K562 (cell line): ENCODE data around the gene GSS. TPM values are rescaled to one million over a fixed set of nuclear protein-coding genes. Genes with fewer than 3 reads are reported as not detected.

ENCODE experiments used
- ATAC-seq: fragments of 200-7000 bp; cut with Tn5 transposase; 3 replicates; pipeline ENCODE4 v1.9.1; 2020; ENCODE audit warnings: moderate library complexity
- BruUV-seq: library from RNA; stranded (reverse); fragments of 400-500 nt; replicated peaks from 2 replicates; lab custom pipeline; 2021; lab: Mats Ljungman, UMichigan
- CTCF ChIA-PET: fragments of 300-600 bp; formaldehyde crosslinking; extraction: SDS; loops from one replicate; lab custom pipeline; 2021; ENCODE audit warnings: low intra/inter-chr PET ratio; lab: Yijun Ruan, JAX
- POLR2A ChIA-PET: fragments of 300-600, 350-650 bp; sonication (Branson Sonifier 250); formaldehyde crosslinking; extraction: SDS; loops from one replicate; lab custom pipeline; 2021; ENCODE audit warnings: antibody characterized with exemption, inconsistent platforms; lab: Yijun Ruan, JAX
- DNase-seq, 4 experiments: peaks; one replicate each; pipeline versions ENCODE4 v3.0.0 to v3.0.0-alpha.2; 2011 to 2018; ENCODE audit warnings: low spot score in 3 of 4, mixed read lengths in 3 of 4; ENCODE audit errors: extremely low read depth in 1 of 4
- FAIRE-seq: peaks from 2 replicates; lab custom pipeline; 2011; peaks lifted over from hg19 to GRCh38; lab: Jason Lieb, UNC
- H2AFZ ChIP-seq: 2 replicates; pipeline ENCODE4 v1.6.0; 2011; ENCODE audit warnings: low read depth, low read length, control low read depth, inconsistent platforms
- H3K27ac ChIP-seq: fragments of 200-600 bp; 3 replicates; pipeline ENCODE4 v1.8.0; 2011; ENCODE audit warnings: low read depth, mild to moderate bottlenecking, control low read depth, inconsistent platforms, low read length, moderate library complexity, mixed read lengths; ENCODE audit errors: extremely low read depth
- H3K27me3 ChIP-seq, 2 experiments: fragments of 300-600 bp in 1 of 2; 2 replicates in 1 of 2; 3 replicates in 1 of 2; pipeline versions ENCODE4 v1.6.0 to v1.8.0; 2011; ENCODE audit warnings: inconsistent platforms in 2 of 2, low read length in 2 of 2, mild to moderate bottlenecking in 1 of 2, mixed read lengths in 1 of 2, moderate library complexity in 1 of 2; ENCODE audit not compliant: control insufficient read depth in 2 of 2, insufficient read depth in 2 of 2
- H3K36me3 ChIP-seq: fragments of 300-600 bp; 3 replicates; pipeline ENCODE4 v1.8.0; 2011; ENCODE audit warnings: mild to moderate bottlenecking, low read length, inconsistent platforms; ENCODE audit not compliant: control insufficient read depth, insufficient read depth
- H3K4me1 ChIP-seq, 2 experiments: fragments of 200-600 bp in 1 of 2; replicated peaks in 1 of 2; 2 replicates in 1 of 2; 3 replicates in 1 of 2; pipeline versions ENCODE4 v1.5.1 to v1.8.0; 2011; ENCODE audit warnings: inconsistent platforms in 2 of 2, low read length in 2 of 2, mild to moderate bottlenecking in 1 of 2, mixed read lengths in 1 of 2, moderate library complexity in 1 of 2; ENCODE audit not compliant: control insufficient read depth in 2 of 2, insufficient read depth in 2 of 2
- H3K4me2 ChIP-seq: 2 replicates; pipeline ENCODE4 v1.6.1; 2011; ENCODE audit warnings: low read length, control low read depth, inconsistent platforms, mixed read lengths; ENCODE audit not compliant: insufficient read depth
- H3K4me3 ChIP-seq: fragments of 200-600 bp; sonication (generic), shearing (Covaris generic); 2 replicates; pipeline ENCODE4 v1.5.1; 2016; ENCODE audit warnings: control low read depth, inconsistent platforms
- H3K79me2 ChIP-seq: fragments of 200-600 bp; 3 replicates; pipeline ENCODE4 v1.8.0; 2011; ENCODE audit warnings: low read length, inconsistent platforms; ENCODE audit not compliant: control insufficient read depth, insufficient read depth
- H3K9ac ChIP-seq, 2 experiments: 2 replicates each; pipeline versions ENCODE4 v1.6.0 to v1.6.1; 2011; ENCODE audit warnings: low read depth in 2 of 2, low read length in 2 of 2, control low read depth in 1 of 2, inconsistent platforms in 1 of 2, mild to moderate bottlenecking in 1 of 2, mixed read lengths in 1 of 2; ENCODE audit not compliant: insufficient read depth in 1 of 2
- H3K9me1 ChIP-seq: one replicate; pipeline ENCODE4 v1.6.0; 2011; ENCODE audit warnings: inconsistent platforms, mild to moderate bottlenecking, low read length, moderate library complexity; ENCODE audit not compliant: control insufficient read depth, insufficient read depth
- H3K9me3 ChIP-seq: replicated peaks from 2 replicates; pipeline ENCODE4 v1.5.1; 2011; ENCODE audit warnings: low read depth, low read length, inconsistent platforms; ENCODE audit not compliant: control insufficient read depth, insufficient read depth
- H4K20me1 ChIP-seq: replicated peaks from 2 replicates; pipeline ENCODE4 v1.6.1; 2011; ENCODE audit warnings: low read length, inconsistent platforms, mixed read lengths; ENCODE audit not compliant: control insufficient read depth, insufficient read depth
- NFATC3 ChIP-seq: fragments of 450-650 bp; IDR thresholded peaks from 2 replicates; pipeline ENCODE4 v1.6.1; 2017; ENCODE audit warnings: mild to moderate bottlenecking
- RBM25 ChIP-seq: fragments of 200-400 bp; formaldehyde crosslinking; IDR thresholded peaks from 2 replicates; pipeline ENCODE4 v1.6.1; 2018; ENCODE audit warnings: low read length, low read depth, moderate library complexity; ENCODE audit not compliant: severe bottlenecking
- SUPT5H ChIP-seq: fragments of 450-650 bp; IDR thresholded peaks from 2 replicates; pipeline ENCODE4 v1.6.1; 2016
- ZFP1 ChIP-seq: fragments of 450-650 bp; formaldehyde crosslinking; IDR thresholded peaks from 2 replicates; pipeline ENCODE4 v1.4.0; 2020; ENCODE audit warnings: mild to moderate bottlenecking, mixed read lengths
- ZNF121 ChIP-seq: sonication (generic); formaldehyde crosslinking; conservative IDR thresholded peaks from 2 replicates; pipeline ENCODE4 v1.8.0; 2022; ENCODE audit warnings: missing genetic modification reagents
- ZNF217 ChIP-seq: sonication (generic); formaldehyde crosslinking; IDR thresholded peaks from 2 replicates; pipeline ENCODE4 v1.8.0; 2022; ENCODE audit warnings: mild to moderate bottlenecking, missing genetic modification reagents
- ZNF274 ChIP-seq: IDR thresholded peaks from 2 replicates; pipeline ENCODE4 v1.6.1; 2011; ENCODE audit warnings: low read depth, mild to moderate bottlenecking, low read length, moderate library complexity, borderline replicate concordance
- WGBS: fragments of 100-300 bp; shearing (Covaris generic); methylation state at CpG from one replicate; pipeline ENCODE4 v1.1.6; 2016; ENCODE audit warnings: low coverage, mixed read lengths; ENCODE audit not compliant: insufficient coverage; ENCODE audit errors: missing lambda C conversion rate; 5-methylcytosine and 5-hydroxymethylcytosine counted together
- in situ Hi-C: fragments of 300-500 bp; cut with MboI; formaldehyde crosslinking; loops from 4 replicates; pipeline ENCODE4 v1.15.0; 2018; ENCODE audit warnings: inconsistent platforms, mixed read lengths
- intact Hi-C: fragments of 100-400 bp; cut with micrococcal nuclease; formaldehyde crosslinking; loops from 2 replicates; pipeline ENCODE4 v1.14.2; 2022
- polyA plus RNA-seq, 8 experiments: library from polyadenylated mRNA; depleted of rRNA in 4 of 8; stranded (reverse) in 5 of 8; unstranded in 3 of 8; fragments of >200 nt; fragmentation: Nextera tagmentation in 2 of 8; fragmentation: Illumina TruSeq in 1 of 8; extraction: Ambion mirVana in 2 of 8; extraction: Trizol in 1 of 8; gene quantifications; 2 replicates each; pipeline versions ENCODE4 v1.2.1 to v1.2.3, GENCODE V29; 2011 to 2014; ENCODE audit warnings: inconsistent platforms in 1 of 8, missing spikeins in 1 of 8
- total RNA-seq, 7 experiments: library from RNA; depleted of rRNA in 6 of 7; stranded (reverse); fragments of >200 nt in 6 of 7; fragmentation: Illumina TruSeq in 2 of 7; extraction: Trizol in 2 of 7; gene quantifications; 2 replicates each; pipeline versions ENCODE4 v1.2.1 to v1.2.3, GENCODE V29; 2011 to 2021; ENCODE audit warnings: low replicate concordance in 1 of 7
- TF ChIP-seq, protein P1 (sequence below): fragments of 250-450 bp; sonication (Bioruptor Pico); IDR thresholded peaks from 2 replicates; pipeline ENCODE4 v1.8.0; 2022; ENCODE audit warnings: moderate library complexity, mild to moderate bottlenecking, inconsistent platforms

The GSS gene
- total and polyA plus RNA-seq, 9 of the 15 experiments (the other 6 are each of a cell fraction or from before 2014, with no cell fraction given): 18.4 to 165 (median 89.4) TPM

DNA sequence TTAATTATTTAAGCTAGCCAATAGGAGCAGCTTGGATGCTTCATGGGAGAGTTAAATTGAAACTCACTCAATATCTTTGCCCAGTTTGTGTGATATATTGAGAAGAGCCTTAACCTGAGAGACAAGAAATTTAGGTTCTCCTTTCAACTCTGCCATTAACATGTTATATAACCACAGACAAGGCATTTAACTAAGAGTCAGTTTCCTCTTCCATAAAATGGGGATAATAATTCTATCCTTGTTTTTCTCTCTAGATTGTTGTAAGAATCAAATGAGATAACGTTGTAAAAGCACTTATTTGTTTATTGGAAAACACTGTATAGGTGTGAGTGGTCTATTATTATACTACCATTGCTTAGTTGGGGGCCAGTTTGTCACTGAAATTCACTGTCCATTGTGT lies 71.3 kb downstream of the GSS start:
- intact Hi-C loops (no loop called here), in situ Hi-C loops (no loop called here)
- peaks cover 12% of the 10 kb centered on the region for H3K9me3 ChIP-seq
- no peaks in the 10 kb centered on the region for H3K9me1 ChIP-seq
- no peak overlapping the region for H2AFZ ChIP-seq
- H3K27ac ChIP-seq: no peak overlapping the region
- no peaks in the 10 kb centered on the region for H4K20me1 ChIP-seq
- H3K4me1 ChIP-seq: peaks cover 6 to 16% of the 10 kb centered on the region in 2 experiments; a peak in 3 of 5 replicates
- DNase-seq: no peak
- CTCF ChIA-PET: no interaction called here
- no peak overlapping the region for H3K4me2 ChIP-seq
- no peak overlapping the region for H3K9ac ChIP-seq
- BruUV-seq: no TSS peak
- peaks cover 18% of the 10 kb centered on the region; the same call in 2 of the 3 replicates for H3K79me2 ChIP-seq
- peaks cover 61% of the 10 kb centered on the region for H3K36me3 ChIP-seq
- no peak for ATAC-seq
- TF ChIP-seq RBM25 (peak; percentile 57), ZNF274 (no peak)
- TF ChIP-seq, all 486 proteins: peak for 1
- 41% methylated on average over 1 of the region's 1 CpG for WGBS
- no peaks in the 10 kb centered on the region for H3K27me3 ChIP-seq
- no peak overlapping the region for H3K4me3 ChIP-seq
- FAIRE-seq: no peak
- POLR2A ChIA-PET: interaction anchor here (0.6 to 0.8 kb wide), 3 partner anchors 12 to 452 kb away, joined by 3 read pairs; no protein-coding TSS in a partner anchor

DNA sequence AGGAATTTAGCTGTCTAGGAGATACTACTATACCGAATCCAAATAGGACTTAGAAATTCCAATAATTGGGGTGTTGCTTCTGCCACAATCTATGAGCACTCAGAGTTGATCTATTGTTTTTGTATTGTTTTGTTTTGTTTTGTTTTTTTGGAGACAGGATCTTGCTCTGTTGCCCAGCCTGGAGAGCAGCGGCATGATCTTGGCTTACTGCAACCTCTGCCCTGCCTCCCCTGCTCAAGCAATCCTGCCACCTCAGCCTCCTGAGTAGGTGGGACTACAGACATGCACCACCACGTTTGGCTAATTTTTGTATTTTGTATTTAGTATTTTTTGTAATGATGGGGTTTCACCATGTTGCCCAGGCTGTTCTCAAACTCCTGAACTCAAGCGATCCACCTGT lies 71.8 kb downstream of the GSS start:
- Histone ChIP-seq H3K4me2 (no peak overlapping the region), H2AFZ (no peak overlapping the region), H3K4me1 (peaks cover 10 to 17% of the 10 kb centered on the region in 2 experiments; a peak in 3 of 5 replicates), H3K9me3 (peaks cover 12% of the 10 kb centered on the region), H3K27me3 (no peaks in the 10 kb centered on the region), H3K27ac (no peak overlapping the region), H3K4me3 (no peak overlapping the region), H4K20me1 (no peaks in the 10 kb centered on the region), H3K9ac (no peak overlapping the region), H3K9me1 (no peaks in the 10 kb centered on the region), H3K36me3 (peaks cover 61% of the 10 kb centered on the region), H3K79me2 (peaks cover 21% of the 10 kb centered on the region; the same call in 2 of the 3 replicates)
- ATAC-seq (no peak), FAIRE-seq (no peak), DNase-seq (no peak)
- ChIA-PET CTCF (no interaction called here), POLR2A (interaction anchor here (0.7 to 0.9 kb wide), 3 partner anchors 13 to 361 kb away, joined by 3 read pairs; no protein-coding TSS in a partner anchor)
- 65% methylated on average over 4 of the region's 4 CpGs for WGBS
- no TSS peak for BruUV-seq
- in situ Hi-C loops: no loop called here
- intact Hi-C loops: no loop called here
- peak; percentile 90 for TF ChIP-seq ZNF121 (CRISPR knock-in tag)
- no peak for TF ChIP-seq ZFP1 (CRISPR knock-in tag)
- TF ChIP-seq, protein P1, sequence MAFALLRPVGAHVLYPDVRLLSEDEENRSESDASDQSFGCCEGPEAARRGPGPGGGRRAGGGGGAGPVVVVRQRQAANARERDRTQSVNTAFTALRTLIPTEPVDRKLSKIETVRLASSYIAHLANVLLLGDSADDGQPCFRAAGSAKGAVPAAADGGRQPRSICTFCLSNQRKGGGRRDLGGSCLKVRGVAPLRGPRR (CRISPR knock-in tag): no peak
- TF ChIP-seq NFATC3: no peak
- TF ChIP-seq ZNF217 (CRISPR knock-in tag): no peak
- TF ChIP-seq SUPT5H: 0 out of 2 replicates have a peak, but pooled peaks have one; percentile 14
- TF ChIP-seq, all 486 proteins: peak for 2
